ENCODE results near the gene MAP2. TPM values are rescaled to one million over a fixed set of nuclear protein-coding genes. Genes with fewer than 3 reads are reported as not detected.

MAP2 gene
- total RNA-seq, 1 donor from 2014 or later: 1.9 TPM

DNA sequence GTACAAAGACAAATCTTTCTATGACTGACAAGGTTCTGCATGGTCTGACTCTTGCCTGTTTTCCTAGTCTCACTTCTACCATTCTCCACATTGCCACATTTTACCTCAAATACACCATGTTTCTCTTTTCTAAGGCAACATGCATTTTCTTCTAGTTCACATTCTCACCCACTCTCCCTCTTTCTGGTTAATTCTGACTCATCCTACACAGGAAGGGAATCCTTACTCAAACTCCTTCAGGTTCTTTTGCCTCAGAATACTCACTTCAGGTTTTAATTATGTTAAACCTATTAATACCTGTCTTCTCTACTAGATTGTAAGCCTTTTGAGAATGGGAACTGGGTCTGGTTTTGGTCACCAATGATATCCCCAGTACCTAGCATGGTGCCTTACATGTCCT is 47.2 kb downstream of the MAP2 start:
- H3K27ac Mint-ChIP-seq: no peak overlapping the region
- intact Hi-C loops (cut with micrococcal nuclease): no loop called here
- H3K9me3 Mint-ChIP-seq: no peaks in the 10 kb centered on the region
- DNase-seq (no peak), ATAC-seq (ENCODE audit: low read depth) (no peak)
- TF ChIP-seq, protein P1, sequence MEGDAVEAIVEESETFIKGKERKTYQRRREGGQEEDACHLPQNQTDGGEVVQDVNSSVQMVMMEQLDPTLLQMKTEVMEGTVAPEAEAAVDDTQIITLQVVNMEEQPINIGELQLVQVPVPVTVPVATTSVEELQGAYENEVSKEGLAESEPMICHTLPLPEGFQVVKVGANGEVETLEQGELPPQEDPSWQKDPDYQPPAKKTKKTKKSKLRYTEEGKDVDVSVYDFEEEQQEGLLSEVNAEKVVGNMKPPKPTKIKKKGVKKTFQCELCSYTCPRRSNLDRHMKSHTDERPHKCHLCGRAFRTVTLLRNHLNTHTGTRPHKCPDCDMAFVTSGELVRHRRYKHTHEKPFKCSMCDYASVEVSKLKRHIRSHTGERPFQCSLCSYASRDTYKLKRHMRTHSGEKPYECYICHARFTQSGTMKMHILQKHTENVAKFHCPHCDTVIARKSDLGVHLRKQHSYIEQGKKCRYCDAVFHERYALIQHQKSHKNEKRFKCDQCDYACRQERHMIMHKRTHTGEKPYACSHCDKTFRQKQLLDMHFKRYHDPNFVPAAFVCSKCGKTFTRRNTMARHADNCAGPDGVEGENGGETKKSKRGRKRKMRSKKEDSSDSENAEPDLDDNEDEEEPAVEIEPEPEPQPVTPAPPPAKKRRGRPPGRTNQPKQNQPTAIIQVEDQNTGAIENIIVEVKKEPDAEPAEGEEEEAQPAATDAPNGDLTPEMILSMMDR (IDR thresholded peaks at IDR 0.05): no peak
- ChIA-PET POLR2A (no interaction called here), CTCF (no interaction called here)
- H3K4me3 Mint-ChIP-seq: no peak overlapping the region
- no peaks in the 10 kb centered on the region for H3K27me3 Mint-ChIP-seq
- H3K36me3 Mint-ChIP-seq (ENCODE audit: low read depth): no peaks in the 10 kb centered on the region
- H3K4me1 Mint-ChIP-seq: no peaks in the 10 kb centered on the region

DNA sequence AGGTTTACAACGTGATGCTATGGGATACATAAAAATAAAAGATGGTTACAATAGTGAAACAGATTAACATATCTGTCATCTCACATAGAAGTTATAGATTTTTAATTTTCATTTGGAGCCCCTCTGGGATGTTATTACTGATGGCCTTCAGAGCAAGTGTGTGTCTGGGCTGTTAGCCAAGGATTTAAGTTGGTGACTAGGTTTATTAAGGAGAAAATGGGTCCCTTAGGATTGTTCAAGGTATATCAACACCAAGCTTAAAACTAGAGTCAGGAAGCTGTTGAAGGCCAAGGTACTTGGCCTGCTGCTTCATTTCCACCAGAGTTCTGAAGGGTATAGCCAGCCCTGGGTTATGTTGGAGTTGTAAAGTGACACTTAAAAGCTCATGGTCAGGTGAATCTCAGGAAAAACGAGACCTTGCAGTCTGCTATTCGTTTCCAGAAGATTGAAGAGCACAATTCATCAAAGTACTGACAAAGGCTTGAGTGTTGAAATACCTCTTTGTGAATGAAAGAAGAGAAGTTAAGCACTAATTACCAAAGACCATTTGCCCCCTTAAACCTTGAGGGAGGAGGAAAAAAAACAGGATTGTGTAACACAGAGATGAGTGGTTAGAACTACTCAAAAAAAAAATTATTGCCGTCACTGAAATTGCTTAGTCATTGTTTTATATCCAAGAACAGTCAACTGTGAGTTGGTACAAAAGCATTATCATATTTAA is 48.4 kb downstream of the MAP2 start:
- CTCF ChIA-PET: no interaction called here
- no peak overlapping the region for H3K4me3 Mint-ChIP-seq
- POLR2A ChIA-PET: no interaction called here

DNA sequence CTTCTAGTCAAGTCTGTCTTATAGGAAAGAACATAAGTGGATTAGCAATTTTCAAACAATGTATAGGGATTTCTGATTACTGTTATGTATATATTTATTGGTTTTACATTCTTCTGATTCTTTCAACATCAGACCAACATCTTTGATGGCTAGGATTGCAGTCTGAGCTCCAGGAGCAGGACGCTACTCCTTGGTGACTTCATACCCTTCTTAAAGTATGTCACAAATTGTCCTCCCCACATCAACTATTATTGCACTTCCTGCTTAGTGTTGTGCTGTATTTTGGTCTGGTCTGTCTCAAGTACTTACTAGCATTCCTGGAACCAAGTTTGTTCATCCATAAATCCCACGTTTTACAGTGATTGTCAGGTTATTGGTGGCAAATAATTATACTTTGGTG is 49.0 kb downstream of the MAP2 start:
- no peaks in the 10 kb centered on the region for H3K4me1 Mint-ChIP-seq
- TF ChIP-seq, protein P1 (IDR thresholded peaks at IDR 0.05): no peak
- CTCF ChIA-PET: no interaction called here
- no peaks in the 10 kb centered on the region for H3K36me3 Mint-ChIP-seq (ENCODE audit: low read depth)
- no peak overlapping the region for H3K4me3 Mint-ChIP-seq
- no peaks in the 10 kb centered on the region for H3K9me3 Mint-ChIP-seq
- POLR2A ChIA-PET: no interaction called here
- no peaks in the 10 kb centered on the region for H3K27me3 Mint-ChIP-seq
- DNase-seq (no peak), ATAC-seq (ENCODE audit: low read depth) (no peak)
- no peak overlapping the region for H3K27ac Mint-ChIP-seq
- intact Hi-C loops (cut with micrococcal nuclease): no loop called here

More for the DNA sequence above, 48.4 kb downstream of the MAP2 start:
- Mint-ChIP-seq H3K9me3 (no peaks in the 10 kb centered on the region), H3K4me1 (no peaks in the 10 kb centered on the region), H3K27ac (no peak overlapping the region), H3K36me3 (ENCODE audit: low read depth) (no peaks in the 10 kb centered on the region), H3K27me3 (no peaks in the 10 kb centered on the region)
- ATAC-seq (ENCODE audit: low read depth) (no peak), DNase-seq (no peak)
- TF ChIP-seq, protein P1 (IDR thresholded peaks at IDR 0.05): no peak
- intact Hi-C loops (cut with micrococcal nuclease): no loop called here

DNA sequence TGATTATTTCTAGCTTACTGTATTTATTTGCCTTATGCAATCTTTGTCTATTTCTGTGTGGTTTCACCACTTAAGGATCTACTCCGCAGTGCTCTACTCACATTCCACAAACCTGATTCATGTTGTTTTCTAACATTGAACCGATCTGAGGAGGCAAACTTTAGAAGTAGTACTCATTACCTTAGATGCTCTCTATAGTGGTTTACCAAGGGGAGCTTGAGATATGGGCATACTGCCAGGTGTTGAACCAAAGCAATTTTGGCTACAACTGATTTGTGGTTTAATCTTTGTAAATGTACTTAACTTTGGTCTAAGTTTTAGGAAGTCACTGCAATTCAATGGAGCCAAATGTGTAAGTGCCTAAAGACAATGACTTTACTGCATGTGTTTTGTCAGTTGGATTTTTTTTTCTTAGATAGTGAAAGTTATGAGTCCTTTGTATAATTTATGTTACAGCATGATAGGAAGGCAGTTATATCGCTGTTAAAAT is 50.1 kb downstream of the MAP2 start:
- Mint-ChIP-seq H3K4me1 (no peaks in the 10 kb centered on the region), H3K36me3 (ENCODE audit: low read depth) (no peaks in the 10 kb centered on the region), H3K9me3 (no peaks in the 10 kb centered on the region), H3K27me3 (no peaks in the 10 kb centered on the region), H3K27ac (no peak overlapping the region), H3K4me3 (no peak overlapping the region)
- ChIA-PET CTCF (no interaction called here), POLR2A (no interaction called here)
- ATAC-seq (ENCODE audit: low read depth) (no peak), DNase-seq (no peak)
- intact Hi-C loops (cut with micrococcal nuclease): no loop called here
- TF ChIP-seq, protein P1 (IDR thresholded peaks at IDR 0.05): no peak

DNA sequence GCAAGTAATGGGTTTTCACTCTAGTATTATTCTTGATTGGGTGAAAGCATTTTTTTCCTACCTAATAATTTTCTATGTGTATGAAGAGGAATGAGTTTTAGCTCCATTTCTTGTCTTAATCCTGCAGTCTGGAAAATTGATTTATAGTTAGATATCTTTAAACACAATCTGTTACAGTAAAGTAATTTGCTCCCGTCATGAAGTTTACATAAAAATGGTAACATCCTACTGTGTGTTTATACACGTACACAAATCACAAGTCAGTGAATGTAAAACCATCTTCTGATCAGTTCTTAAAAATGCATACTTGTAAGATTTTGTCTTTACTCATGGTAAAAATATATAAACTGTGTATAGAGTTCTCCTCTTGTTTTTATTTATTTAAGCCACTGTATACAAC is 51.1 kb downstream of the MAP2 start:
- Mint-ChIP-seq H3K27ac (no peak overlapping the region), H3K4me1 (no peaks in the 10 kb centered on the region), H3K4me3 (no peak overlapping the region), H3K9me3 (no peaks in the 10 kb centered on the region), H3K27me3 (no peaks in the 10 kb centered on the region), H3K36me3 (ENCODE audit: low read depth) (no peaks in the 10 kb centered on the region)
- ChIA-PET POLR2A (no interaction called here), CTCF (no interaction called here)
- intact Hi-C loops (cut with micrococcal nuclease): no loop called here
- DNase-seq: no peak
- ATAC-seq (ENCODE audit: low read depth): no peak
- TF ChIP-seq, protein P1 (IDR thresholded peaks at IDR 0.05): no peak
